HG03442 (cell line): Measurements from ENCODE around the gene BAG3.

ENCODE experiments used
- ATAC-seq: cut with Tn5 transposase; IDR thresholded peaks from one replicate; pipeline ENCODE4 v1.9.1; 2021; ENCODE audit warnings: mild to moderate bottlenecking, moderate library complexity; ENCODE audit not compliant: unreplicated experiment

Gene BAG3

GRCh38 chr10:119725828-119726675 is 74.9 kb downstream of the BAG3 start, which contains the start of gene INPP5F:
Gene INPP5F (plus strand): TSS chr10:119726050. CDS start chr10:119726263, 213 bp downstream.
- ATAC-seq: peak; percentile 86

- ATAC-seq: no peak
These were observed 75.6 kb downstream of the BAG3 start for GRCh38 chr10:119726676-119727261.
